T-helper 2 cell treated with Interferon-gamma antibody and Interleukin-4, amounts not matched to agents 5 μg/mL and 100 μg/mL, for 36 hours (primary cell): Measurements from ENCODE around the gene SAMD5.

ENCODE experiments used
- DNase-seq: peaks from one replicate; pipeline ENCODE4 v3.0.0; 2021; ENCODE audit warnings: low spot score
- H3K27ac Mint-ChIP-seq: one replicate; pipeline ENCODE4 v1.8.0; 2021; ENCODE audit warnings: mild to moderate bottlenecking, mixed read lengths
- H3K27me3 Mint-ChIP-seq: one replicate; pipeline ENCODE4 v1.8.0; 2021; ENCODE audit warnings: low read depth, mixed read lengths
- H3K36me3 Mint-ChIP-seq: one replicate; pipeline ENCODE4 v1.8.0; 2021; ENCODE audit warnings: low read depth, mixed read lengths
- H3K4me1 Mint-ChIP-seq: one replicate; pipeline ENCODE4 v1.8.0; 2021; ENCODE audit warnings: low read depth, mixed read lengths
- H3K4me3 Mint-ChIP-seq: one replicate; pipeline ENCODE4 v1.8.0; 2022; ENCODE audit warnings: mild to moderate bottlenecking, moderate library complexity, mixed read lengths
- H3K9me3 Mint-ChIP-seq: one replicate; pipeline ENCODE4 v1.8.0; 2021; ENCODE audit warnings: mixed read lengths

The SAMD5 gene

DNA sequence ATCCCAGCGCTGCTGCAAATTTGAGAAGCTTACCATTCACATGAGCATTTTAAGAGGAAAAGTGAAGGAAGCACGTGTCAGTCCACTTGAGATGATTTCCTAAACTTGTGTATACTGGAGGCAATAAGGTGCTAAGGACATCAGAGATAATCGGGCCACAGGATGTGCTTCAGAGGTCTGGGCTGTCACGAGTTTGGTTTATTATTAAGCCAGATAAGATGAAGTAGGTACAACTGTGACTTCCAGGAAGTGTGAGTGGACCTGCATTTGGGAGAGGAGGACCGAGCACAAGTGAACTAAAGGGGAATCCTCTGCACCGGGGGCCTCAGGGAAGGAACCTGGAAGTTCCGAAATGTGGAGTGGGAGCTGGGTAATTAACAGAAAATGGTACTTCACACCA lies 1.4 kb downstream of the SAMD5 start:
- Mint-ChIP-seq H3K36me3 (no peaks in the 10 kb centered on the region), H3K27ac (no peak overlapping the region), H3K4me3 (peak overlapping the region; percentile 11), H3K4me1 (peaks cover 9% of the 10 kb centered on the region), H3K9me3 (no peaks in the 10 kb centered on the region), H3K27me3 (peaks cover 54% of the 10 kb centered on the region)
- no peak for DNase-seq

DNA sequence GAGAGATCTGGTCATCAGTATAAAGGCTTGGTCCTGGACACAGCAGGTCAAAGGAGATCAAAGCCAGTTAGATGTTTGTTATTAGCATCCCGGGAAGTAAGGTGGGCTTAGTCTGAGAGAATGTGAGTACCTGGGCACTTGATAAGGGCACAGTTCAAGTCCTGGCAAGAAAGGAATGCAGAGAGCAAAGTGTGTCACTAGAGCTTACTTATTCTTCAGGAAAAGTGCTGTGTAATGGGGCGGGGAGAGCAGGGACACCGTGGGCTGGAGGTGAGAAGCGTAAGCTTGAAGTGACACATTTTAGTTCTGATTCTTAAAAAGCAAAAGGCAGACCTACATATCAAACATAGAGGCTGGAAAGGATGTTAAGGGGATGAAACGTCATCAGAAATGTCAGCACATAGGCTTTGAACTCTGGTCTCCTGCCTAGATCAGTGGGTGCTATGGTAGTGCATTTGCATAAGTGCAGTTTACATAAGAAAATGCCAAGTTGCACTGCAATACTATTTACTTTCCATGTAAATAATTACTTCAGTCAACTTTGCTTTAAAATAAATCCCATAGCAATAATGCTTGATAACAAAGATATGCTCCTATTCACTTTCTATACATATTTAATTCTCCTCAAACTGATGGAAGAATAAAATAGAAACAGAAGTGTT lies 2.6 kb downstream of the SAMD5 start:
- peaks cover 50% of the 10 kb centered on the region for H3K27me3 Mint-ChIP-seq

DNA sequence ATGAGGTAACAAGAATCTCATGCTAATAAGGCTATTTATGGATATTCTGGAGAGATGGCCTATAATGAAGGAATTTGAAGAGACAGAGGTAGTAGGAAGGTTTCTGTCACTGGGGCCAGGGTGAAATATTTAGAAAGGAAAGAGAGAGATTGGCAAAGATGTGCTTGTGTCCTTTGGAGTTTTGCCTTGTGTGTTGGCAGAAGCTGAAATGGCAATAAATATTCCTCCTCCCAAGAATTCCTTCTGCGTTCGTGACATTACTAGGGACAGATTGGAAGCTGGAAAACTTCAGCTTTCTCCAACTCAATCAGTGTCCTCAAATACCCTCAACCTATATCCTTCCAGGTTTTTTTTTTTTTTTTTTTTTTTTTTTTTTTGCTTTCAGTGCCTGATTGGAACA lies 6.3 kb downstream of the SAMD5 start:
- peaks cover 25% of the 10 kb centered on the region for H3K27me3 Mint-ChIP-seq
- H3K9me3 Mint-ChIP-seq, result no peaks in the 10 kb centered on the region
- H3K4me1 Mint-ChIP-seq, result peaks cover 8% of the 10 kb centered on the region
- no peak overlapping the region for H3K4me3 Mint-ChIP-seq
- DNase-seq, result no peak
- H3K27ac Mint-ChIP-seq, result no peak overlapping the region
- H3K36me3 Mint-ChIP-seq, result no peaks in the 10 kb centered on the region

More for the DNA sequence above, 2.6 kb downstream of the SAMD5 start:
- Mint-ChIP-seq H3K4me3 (no peak overlapping the region), H3K27ac (no peak overlapping the region), H3K36me3 (no peaks in the 10 kb centered on the region), H3K9me3 (no peaks in the 10 kb centered on the region), H3K4me1 (peaks cover 9% of the 10 kb centered on the region)
- DNase-seq, result no peak

DNA sequence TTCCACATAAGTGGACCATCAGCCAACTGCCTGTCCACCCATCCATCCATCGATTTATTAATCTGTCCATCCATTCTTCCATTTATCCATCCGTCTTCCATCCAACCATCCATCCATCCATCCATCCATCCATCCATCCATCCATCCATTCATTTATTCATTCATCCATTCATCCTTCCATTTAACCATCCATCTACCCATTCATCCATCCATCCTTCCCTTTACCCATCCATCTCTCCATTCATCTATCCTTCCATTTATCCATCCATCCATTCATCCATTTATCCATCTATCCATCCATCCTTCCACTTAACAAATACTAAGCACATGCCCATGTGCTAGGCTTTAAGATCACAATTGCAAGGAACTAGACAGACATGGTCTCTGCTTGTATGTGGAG lies 6.8 kb downstream of the SAMD5 start:
- no peak for DNase-seq
- no peak overlapping the region for H3K4me3 Mint-ChIP-seq
- no peaks in the 10 kb centered on the region for H3K36me3 Mint-ChIP-seq
- peaks cover 20% of the 10 kb centered on the region for H3K27me3 Mint-ChIP-seq
- H3K9me3 Mint-ChIP-seq, result no peaks in the 10 kb centered on the region
- no peak overlapping the region for H3K27ac Mint-ChIP-seq
- H3K4me1 Mint-ChIP-seq, result peaks cover 8% of the 10 kb centered on the region

DNA sequence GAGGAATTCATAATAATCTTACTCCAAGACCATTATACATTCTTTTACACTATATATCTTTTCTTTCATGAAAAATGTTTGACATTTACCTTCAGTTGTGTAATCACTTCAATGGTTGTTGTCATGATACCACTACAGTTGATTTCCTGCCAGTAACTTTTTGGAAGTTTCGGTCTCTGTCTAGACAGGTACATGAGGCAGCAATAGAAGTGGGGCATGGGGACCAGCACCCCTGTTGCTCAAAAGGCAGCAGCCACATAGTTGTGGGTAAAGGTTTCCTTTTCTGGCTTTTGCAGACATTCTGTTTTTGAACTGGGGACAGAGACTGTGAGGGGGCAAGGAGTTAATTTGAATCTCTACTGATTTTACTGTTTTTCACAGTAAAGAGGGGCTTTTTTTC lies 14.1 kb downstream of the SAMD5 start:
- H3K9me3 Mint-ChIP-seq, result no peaks in the 10 kb centered on the region
- no peak overlapping the region for H3K27ac Mint-ChIP-seq
- peaks cover 16% of the 10 kb centered on the region for H3K27me3 Mint-ChIP-seq
- H3K4me1 Mint-ChIP-seq, result peaks cover 4% of the 10 kb centered on the region
- DNase-seq, result no peak
- H3K36me3 Mint-ChIP-seq, result no peaks in the 10 kb centered on the region
- no peak overlapping the region for H3K4me3 Mint-ChIP-seq

DNA sequence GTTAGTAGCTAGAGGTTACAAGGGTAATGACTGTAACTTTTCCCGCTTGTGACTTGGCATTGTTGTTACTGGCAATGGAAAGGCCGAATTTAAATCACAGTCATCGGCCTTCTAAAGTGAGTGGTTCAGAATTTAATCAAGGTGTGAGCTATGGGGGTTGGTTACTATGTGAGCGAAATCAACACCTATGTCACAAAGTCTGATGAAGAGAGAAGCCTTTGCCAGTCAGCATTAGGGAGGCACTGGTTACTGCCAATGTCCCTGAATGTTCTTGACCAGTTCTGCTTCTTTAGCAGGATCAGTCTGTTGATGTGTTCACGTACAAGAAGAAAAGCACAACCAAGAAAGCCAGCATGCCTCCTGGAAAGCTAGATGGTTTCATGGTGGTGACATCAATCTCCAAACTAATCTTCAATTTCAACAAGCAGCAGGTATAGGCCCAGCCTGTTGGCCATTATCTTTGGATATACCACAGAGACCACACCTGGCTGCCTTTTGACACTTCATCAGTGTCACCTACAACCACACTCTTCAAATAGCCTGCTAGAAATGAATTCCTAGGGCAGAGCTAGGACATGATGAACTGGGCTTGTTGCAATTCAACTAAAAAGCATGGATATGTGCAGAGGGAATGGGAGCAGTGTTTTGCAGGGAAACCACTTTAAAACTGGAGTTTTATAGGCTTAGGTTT lies 17.2 kb downstream of the SAMD5 start:
- Mint-ChIP-seq H3K4me3 (no peak overlapping the region), H3K27ac (no peak overlapping the region), H3K27me3 (peaks cover 20% of the 10 kb centered on the region), H3K36me3 (no peaks in the 10 kb centered on the region), H3K9me3 (no peaks in the 10 kb centered on the region), H3K4me1 (peaks cover 3% of the 10 kb centered on the region)
- no peak for DNase-seq

DNA sequence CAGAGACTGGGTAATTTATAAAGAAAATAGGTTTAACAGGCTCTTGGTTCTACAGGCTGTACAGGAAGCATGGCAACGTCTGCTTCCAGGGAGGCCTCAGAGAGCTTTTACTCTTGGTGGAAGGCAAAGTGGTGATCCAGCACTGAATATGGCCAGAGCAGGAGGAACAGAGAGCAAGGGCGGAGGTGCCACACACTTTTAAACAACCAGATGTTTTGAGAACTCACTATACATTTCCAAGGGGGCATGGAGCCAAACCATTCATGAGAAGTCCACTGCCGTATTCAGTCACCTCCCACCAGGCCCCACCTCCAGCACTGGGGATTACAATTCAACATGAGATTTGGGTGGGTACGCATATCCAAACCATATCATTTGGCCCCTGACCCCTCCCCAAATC lies 18.7 kb downstream of the SAMD5 start:
- H3K4me1 Mint-ChIP-seq, result peaks cover 3% of the 10 kb centered on the region
- H3K27ac Mint-ChIP-seq, result no peak overlapping the region
- H3K36me3 Mint-ChIP-seq, result no peaks in the 10 kb centered on the region
- H3K4me3 Mint-ChIP-seq, result no peak overlapping the region
- H3K9me3 Mint-ChIP-seq, result no peaks in the 10 kb centered on the region
- peaks cover 19% of the 10 kb centered on the region for H3K27me3 Mint-ChIP-seq
- no peak for DNase-seq

DNA sequence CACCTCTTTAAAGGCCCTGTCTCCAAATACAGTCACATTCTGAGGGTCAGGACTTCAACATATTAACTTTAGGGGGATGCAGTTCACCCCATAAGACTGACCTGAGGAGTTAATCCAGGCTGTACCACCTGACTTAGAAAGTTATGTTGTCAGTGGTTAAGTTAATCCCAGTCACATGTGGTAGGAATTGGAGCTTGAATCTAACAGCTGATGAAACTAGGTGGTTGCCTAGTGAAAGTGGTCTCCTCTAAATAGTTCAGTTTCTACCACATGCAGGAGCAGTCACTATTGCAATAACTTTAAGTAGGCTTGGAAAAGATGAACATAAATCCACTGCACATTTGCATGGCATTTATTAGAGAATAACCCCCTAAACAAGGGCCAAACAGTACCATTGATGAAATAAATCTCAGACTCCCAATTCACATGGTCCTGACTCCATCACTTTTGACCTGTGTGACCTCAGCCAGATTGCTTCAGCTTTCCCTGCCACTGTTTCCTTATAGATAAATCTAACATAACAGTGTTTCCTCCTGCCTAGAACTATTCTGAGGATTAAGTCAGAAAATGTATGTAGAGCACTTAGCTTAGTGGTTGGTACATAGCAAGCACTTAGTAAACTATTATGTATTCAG lies 20.1 kb downstream of the SAMD5 start:
- Mint-ChIP-seq H3K4me3 (no peak overlapping the region), H3K27me3 (peaks cover 19% of the 10 kb centered on the region), H3K36me3 (no peaks in the 10 kb centered on the region), H3K27ac (no peak overlapping the region), H3K9me3 (no peaks in the 10 kb centered on the region), H3K4me1 (peaks cover 3% of the 10 kb centered on the region)
- no peak for DNase-seq

DNA sequence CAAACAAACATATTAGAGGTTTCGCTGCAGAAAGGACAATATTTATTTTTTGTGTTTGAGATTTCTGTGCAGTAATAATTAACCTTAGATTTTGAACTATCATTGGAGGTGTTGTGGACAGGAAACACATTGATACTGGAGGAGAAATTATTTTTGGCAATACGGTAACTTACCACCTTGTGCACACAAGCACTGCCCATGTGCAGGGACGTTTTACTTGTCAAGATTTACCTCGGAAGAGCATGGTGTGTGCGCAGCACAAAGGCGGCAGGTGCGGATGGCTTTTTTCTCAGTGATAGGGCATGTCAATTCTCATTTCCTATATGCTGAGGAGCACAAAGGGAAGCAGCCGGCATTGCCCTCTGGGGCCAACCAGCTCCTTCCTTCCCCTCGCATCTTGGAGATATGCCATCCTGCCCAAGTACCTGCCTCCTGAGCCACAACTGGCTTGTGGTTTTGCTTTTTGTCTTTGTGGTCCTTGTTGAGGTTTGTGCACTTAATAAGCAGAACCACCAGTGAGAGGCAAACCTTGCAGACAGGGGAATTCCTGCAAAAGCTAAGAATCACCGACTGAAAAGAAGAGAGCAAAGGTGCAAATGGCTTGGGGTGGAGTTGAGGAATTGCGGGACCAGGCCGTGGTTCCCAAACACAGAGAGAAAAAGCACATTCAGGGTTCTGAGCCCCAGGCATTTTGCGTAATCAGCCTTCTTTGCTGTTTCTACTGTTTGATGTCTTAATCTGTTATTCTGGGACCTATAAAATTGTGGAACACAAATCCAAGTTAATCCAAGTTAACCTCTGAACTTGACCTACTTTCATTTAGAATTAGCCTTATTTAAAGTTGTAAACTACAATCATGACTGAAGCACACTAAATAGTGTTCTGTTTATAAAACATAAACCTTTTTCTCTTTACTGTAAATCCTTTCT lies 21.9 kb downstream of the SAMD5 start:
- Mint-ChIP-seq H3K27me3 (peaks cover 14% of the 10 kb centered on the region), H3K27ac (no peak overlapping the region), H3K4me1 (peaks cover 3% of the 10 kb centered on the region), H3K36me3 (no peaks in the 10 kb centered on the region), H3K4me3 (no peak overlapping the region), H3K9me3 (no peaks in the 10 kb centered on the region)
- no peak for DNase-seq

DNA sequence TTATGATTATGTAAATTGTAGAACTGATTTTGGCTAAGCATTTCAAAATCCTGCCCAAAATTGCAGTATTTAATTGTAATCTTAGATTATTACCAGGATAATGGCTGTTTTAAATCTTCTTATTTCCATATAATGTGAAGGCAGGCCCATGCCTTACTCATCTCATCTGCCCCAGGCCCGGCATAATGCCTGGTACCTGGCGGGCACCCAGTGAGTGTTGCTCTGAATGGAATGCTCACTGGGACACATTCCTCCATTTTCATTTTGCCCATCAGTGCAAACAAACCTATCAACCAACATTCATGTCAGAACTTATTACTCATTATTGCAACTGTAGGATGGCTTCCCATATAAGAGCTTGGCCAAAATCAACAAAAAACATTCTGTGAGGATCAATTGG lies 22.8 kb downstream of the SAMD5 start:
- H3K27ac Mint-ChIP-seq, result no peak overlapping the region
- peaks cover 3% of the 10 kb centered on the region for H3K4me1 Mint-ChIP-seq
- H3K9me3 Mint-ChIP-seq, result no peaks in the 10 kb centered on the region
- H3K27me3 Mint-ChIP-seq, result peaks cover 14% of the 10 kb centered on the region
- no peaks in the 10 kb centered on the region for H3K36me3 Mint-ChIP-seq
- DNase-seq, result no peak
- H3K4me3 Mint-ChIP-seq, result no peak overlapping the region

DNA sequence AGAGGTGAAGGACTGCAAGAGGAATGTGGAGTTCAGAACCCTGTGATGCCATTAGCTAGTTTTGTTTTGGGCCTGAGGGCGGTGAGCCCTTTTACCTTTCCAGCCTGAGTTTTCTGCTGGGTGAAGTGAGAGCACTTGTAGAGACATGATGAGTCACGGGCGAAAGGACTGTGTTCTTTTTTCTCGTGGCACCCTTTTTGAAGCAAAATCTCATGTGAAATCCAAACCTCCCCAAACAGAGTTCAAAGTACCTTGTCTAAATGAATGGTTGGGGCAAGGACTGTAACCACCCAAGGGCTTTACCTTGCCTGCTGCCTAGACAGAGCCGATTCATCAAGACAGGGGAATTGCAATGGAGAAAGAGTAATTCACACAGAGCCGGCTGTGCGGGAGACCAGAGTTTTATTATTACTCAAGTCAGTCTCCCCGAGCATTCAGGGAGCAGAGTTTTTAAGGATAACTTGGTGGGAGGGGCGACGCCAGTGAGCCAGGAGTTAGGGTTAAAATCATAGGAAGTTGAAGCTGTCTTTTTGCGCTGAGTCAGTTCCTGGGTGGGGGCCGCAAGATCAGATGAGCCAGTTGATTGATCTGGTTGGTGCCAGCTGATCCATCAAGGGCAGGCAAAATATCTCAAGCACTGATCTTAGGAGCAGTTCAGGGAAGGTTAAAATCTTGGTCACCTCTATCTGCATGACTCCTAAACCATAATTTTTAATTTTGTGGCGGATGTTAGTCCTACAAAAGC lies 25.8 kb downstream of the SAMD5 start:
- H3K27me3 Mint-ChIP-seq, result peaks cover 14% of the 10 kb centered on the region
- no peak overlapping the region for H3K4me3 Mint-ChIP-seq
- no peaks in the 10 kb centered on the region for H3K9me3 Mint-ChIP-seq
- H3K36me3 Mint-ChIP-seq, result no peaks in the 10 kb centered on the region
- peaks cover 3% of the 10 kb centered on the region for H3K4me1 Mint-ChIP-seq
- H3K27ac Mint-ChIP-seq, result no peak overlapping the region
- DNase-seq, result no peak

DNA sequence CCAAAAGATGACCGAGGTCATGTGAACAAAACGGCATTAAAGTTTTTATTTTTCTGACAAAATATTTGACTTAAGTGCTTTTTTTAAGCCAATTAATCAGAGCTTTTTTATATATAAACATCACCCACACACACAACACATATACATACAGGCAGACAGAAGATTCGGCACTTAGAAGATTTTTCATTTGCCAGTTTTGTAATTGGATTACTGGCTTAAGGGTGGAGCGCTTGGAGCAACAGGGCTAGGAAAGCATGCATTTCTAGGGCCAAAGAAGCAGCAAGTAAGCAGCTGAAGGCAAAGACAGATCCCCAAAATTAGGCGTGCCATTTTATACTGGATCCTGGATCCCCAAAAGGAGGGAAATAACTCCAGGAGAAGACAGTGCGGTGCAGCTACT lies 30.3 kb downstream of the SAMD5 start:
- Mint-ChIP-seq H3K4me1 (no peaks in the 10 kb centered on the region), H3K27me3 (no peaks in the 10 kb centered on the region), H3K4me3 (no peak overlapping the region), H3K36me3 (no peaks in the 10 kb centered on the region), H3K9me3 (no peaks in the 10 kb centered on the region), H3K27ac (no peak overlapping the region)
- DNase-seq, result no peak

DNA sequence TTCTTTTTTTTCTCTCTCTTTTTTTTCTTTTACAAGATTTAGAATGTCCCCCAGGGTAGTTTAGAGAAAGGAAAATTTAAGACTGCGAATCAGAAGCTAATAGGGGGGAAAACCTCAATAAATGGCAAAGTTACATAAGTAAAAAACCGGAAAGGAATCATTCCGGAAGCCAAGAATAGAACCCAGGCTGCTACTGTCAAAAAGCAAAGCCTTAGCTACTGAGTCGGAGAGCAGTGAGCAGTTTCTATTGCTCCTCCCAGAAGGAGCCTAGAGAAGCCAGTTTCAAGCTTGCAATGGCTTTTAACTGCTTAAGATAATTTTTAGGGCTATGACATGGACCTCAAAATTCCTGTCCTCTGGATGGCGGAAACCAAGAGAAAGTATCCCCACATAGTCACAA lies 31.6 kb downstream of the SAMD5 start:
- Mint-ChIP-seq H3K4me3 (no peak overlapping the region), H3K9me3 (no peaks in the 10 kb centered on the region), H3K36me3 (no peaks in the 10 kb centered on the region), H3K4me1 (no peaks in the 10 kb centered on the region), H3K27me3 (no peaks in the 10 kb centered on the region), H3K27ac (no peak overlapping the region)
- no peak for DNase-seq
